Neutrophil (primary cell): ENCODE results near the gene NLRC5.

Experiments used
- H3K27ac ChIP-seq: fragments of 200-600 bp; sonication (generic); 2 replicates; pipeline ENCODE4 v1.5.1; 2016; ENCODE audit warnings: mild to moderate bottlenecking, moderate library complexity
- H3K27me3 ChIP-seq: fragments of 200-600 bp; sonication (generic); 2 replicates; pipeline ENCODE4 v1.6.0; 2016; ENCODE audit warnings: mild to moderate bottlenecking
- H3K36me3 ChIP-seq: fragments of 200-600 bp; sonication (generic); 2 replicates; pipeline ENCODE4 v1.5.1; 2017
- H3K4me1 ChIP-seq, 2 experiments: fragments of 200-600 bp in 1 of 2; sonication (generic) in 1 of 2; 1 replicate in 1 of 2; 2 replicates in 1 of 2; pipeline versions ENCODE4 v1.5.1 to v1.6.1; 2013 to 2016; ENCODE audit warnings: low read depth in 1 of 2, low read length in 1 of 2, mild to moderate bottlenecking in 1 of 2, moderate library complexity in 1 of 2; ENCODE audit not compliant: control insufficient read depth in 1 of 2, insufficient read depth in 1 of 2
- H3K4me3 ChIP-seq, 2 experiments: fragments of 200-600 bp in 1 of 2; sonication (generic) in 1 of 2; 1 replicate in 1 of 2; 2 replicates in 1 of 2; pipeline ENCODE4 v1.5.1; 2013 to 2016; ENCODE audit warnings: low read depth in 1 of 2, low read length in 1 of 2, mild to moderate bottlenecking in 1 of 2, moderate library complexity in 1 of 2
- H3K9me3 ChIP-seq: fragments of 200-600 bp; sonication (generic); 2 replicates; pipeline ENCODE4 v1.5.1; 2016
- TF ChIP-seq, protein P1 (sequence below): fragments of 200-600 bp; sonication (generic); IDR thresholded peaks from 2 replicates; pipeline ENCODE4 v1.5.1; 2016; ENCODE audit warnings: antibody characterized with exemption

Gene NLRC5

DNA sequence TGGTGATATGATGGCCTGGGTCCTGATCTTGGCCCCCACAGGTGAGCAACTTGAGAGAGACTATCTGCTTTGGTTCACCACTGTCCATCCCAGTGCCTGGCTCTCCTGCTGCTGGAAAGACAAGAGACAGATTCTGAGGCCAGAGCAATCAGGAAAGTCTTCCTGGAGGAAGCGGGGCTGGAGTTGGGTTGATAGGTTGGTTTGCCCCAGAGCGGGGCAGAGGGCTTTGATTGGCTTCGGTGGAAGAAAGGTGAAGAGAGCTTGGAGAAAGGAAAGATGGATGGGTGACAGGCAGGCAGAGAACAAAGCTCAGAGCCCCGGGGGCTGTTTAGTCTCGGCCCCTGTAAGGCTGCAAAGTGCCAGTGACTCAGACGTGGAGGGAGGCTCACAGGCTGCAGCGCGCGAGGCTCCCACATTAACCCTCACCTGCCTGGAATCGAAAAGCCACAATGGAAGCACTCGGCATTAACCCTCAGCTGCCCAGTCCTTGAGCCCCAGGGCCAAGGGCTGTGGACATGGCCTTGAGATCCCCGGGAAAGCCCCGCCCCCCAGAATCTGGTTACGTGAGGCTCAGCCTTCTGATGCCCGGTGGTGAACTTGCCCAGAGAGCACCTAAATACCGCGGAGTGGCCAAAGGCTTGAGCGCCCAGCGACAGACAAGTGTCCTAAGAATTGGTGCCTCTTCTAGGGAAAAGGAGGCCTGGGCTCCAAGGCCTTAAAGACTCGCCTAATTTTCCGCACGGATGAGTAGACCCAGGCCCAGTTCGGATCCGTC, 102.0 kb downstream of the NLRC5 start:
- Histone ChIP-seq H3K36me3 (no peaks in the 10 kb centered on the region), H3K4me3 (peak overlapping the region; percentile 79 to 84), H3K9me3 (no peaks in the 10 kb centered on the region), H3K4me1 (peaks cover 50 to 55% of the 10 kb centered on the region in 2 experiments), H3K27ac (peak overlapping the region; percentile 82), H3K27me3 (no peaks in the 10 kb centered on the region)
- TF ChIP-seq, protein P1, sequence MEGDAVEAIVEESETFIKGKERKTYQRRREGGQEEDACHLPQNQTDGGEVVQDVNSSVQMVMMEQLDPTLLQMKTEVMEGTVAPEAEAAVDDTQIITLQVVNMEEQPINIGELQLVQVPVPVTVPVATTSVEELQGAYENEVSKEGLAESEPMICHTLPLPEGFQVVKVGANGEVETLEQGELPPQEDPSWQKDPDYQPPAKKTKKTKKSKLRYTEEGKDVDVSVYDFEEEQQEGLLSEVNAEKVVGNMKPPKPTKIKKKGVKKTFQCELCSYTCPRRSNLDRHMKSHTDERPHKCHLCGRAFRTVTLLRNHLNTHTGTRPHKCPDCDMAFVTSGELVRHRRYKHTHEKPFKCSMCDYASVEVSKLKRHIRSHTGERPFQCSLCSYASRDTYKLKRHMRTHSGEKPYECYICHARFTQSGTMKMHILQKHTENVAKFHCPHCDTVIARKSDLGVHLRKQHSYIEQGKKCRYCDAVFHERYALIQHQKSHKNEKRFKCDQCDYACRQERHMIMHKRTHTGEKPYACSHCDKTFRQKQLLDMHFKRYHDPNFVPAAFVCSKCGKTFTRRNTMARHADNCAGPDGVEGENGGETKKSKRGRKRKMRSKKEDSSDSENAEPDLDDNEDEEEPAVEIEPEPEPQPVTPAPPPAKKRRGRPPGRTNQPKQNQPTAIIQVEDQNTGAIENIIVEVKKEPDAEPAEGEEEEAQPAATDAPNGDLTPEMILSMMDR, result no peak

DNA sequence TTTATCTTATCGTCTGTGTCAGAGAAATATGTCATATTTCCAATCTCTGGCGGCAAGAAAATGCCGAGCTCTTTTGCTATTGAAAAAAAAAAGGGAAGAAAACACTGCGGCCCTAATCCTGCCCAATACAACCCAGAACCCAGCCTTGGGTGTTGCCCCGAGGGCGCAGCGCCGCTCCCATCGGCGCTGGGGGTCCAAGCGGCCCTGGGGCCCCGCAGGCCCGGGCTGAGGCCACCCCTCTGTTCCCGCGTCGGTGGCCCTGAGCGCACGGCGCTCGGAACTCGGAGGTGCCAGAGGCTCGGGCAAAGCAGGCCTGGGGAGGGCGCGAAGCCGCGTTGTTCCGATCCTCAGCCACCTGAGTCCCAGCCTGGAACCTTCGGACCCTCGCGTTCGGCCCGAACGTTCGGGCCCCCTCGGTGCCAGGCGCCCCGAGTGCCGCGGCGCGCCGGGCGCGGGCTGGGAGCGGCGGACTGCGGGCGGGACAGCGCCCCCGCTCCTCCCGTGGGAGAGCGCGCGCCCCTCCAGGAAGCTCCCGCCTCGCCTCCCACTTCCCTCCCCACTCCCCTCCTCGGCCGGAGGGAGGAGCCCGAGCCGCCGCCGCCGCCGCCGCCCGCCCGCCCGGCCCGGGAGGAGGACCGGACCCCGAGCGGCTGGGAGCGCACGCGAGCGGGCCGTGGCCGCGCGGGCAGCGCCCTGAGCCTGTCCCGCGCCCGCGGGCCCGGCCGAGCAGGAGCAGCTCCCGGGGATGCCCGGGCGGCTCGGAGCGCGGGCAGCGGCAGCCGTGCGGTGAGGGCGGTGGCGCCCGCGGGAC, 102.8 kb downstream of the NLRC5 start, which contains the start of gene CPNE2:
Gene CPNE2 (plus strand): TSS at position 609 of the 811 bp plus-strand sequence. CDS start 18,160 bp downstream, outside the sequence.
- Histone ChIP-seq H3K27ac (peak within 1 kb of the TSS; percentile 82), H3K27me3 (no peaks in the 10 kb centered on the region), H3K9me3 (no peaks in the 10 kb centered on the region), H3K4me3 (peak within 1 kb of the TSS; percentile 79 to 84), H3K4me1 (peaks cover 54 to 60% of the 10 kb centered on the region in 2 experiments), H3K36me3 (peaks cover under 1% of the 10 kb centered on the region)
- TF ChIP-seq, protein P1, result no peak

DNA sequence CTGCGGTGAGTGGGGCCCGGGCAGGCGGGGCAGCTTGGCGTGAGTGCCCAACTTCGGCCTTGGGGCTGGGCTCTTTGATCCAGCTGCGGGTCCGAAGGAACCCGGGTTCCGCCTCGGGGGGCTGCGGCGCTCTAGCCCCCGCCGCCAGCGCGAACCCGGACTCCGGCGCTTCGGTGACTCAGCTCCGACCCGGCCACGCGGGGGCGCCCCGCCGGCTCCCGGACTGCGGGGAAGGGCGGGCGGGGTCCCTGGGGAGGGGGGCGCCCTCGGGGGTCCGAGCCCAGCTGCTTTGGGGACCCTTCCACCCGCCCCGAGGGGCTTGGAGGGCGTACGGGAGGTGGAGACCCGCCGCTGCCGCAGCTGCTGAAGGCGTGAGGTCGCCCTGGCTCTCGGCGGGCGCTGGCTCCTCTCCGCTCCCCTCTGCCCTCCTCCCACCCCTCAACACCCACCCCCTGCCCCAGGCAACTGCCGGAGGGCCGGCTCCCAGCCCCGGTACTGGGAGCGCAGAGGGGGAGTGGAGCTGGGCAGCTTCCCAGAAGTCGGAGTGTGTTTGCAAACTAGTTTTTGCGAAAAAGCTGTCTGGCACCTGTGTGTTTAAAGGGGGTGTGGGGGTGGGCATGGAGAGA, 103.5 kb downstream of the NLRC5 start:
- TF ChIP-seq, protein P1, result peak; percentile 59
- no peaks in the 10 kb centered on the region for H3K27me3 ChIP-seq
- H3K4me1 ChIP-seq, result peaks cover 61 to 66% of the 10 kb centered on the region in 2 experiments
- peaks cover 5% of the 10 kb centered on the region for H3K36me3 ChIP-seq
- H3K4me3 ChIP-seq, result peak overlapping the region; percentile 79 to 84
- H3K27ac ChIP-seq, result peak overlapping the region; percentile 82
- no peaks in the 10 kb centered on the region for H3K9me3 ChIP-seq

DNA sequence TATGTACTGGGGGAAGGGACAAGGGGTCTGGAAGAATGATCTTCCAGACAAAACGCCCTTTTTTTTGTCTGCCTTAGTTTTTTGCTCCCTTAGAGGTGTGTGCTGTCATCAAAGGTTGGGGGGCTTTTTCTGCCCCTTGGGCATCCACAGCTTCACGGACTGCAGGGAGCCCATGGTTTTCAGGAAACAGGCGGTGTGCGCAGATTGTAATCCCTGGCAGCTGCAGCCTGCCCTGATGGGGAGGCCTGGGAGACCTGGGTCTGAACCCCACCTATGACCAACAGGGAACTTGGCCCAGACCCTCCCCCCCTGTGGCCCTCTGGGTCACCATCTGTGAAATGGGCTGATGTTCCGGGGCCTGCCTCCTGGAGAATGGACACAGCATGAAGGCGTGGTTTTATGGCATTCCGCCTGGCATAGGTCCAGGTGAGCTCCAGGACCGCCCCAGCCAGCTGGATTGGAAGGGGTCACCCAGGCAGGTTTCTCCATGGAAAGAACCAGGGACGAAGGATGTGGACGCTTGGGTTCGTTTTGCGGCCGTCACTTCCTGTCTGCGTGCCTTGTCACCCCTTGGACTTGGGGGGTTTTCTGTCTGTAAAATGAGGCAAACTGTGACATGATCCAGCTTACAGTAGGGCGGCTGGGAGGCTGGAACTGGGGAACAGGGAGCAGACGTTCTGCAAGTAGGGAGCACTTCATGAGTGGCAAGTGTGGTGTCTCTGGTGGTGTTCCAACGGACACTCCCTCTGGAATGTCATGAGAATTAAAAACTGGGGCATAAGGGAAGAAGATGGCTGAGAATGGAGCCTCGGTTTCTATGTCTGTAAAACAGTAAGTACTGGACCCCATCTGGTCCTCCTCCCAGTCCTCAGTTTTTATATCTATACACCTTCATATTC, 104.6 kb downstream of the NLRC5 start:
- TF ChIP-seq, protein P1, result no peak
- no peaks in the 10 kb centered on the region for H3K27me3 ChIP-seq
- H3K27ac ChIP-seq, result peak overlapping the region; percentile 82
- H3K4me3 ChIP-seq, result peak overlapping the region; percentile 79 to 84
- H3K4me1 ChIP-seq, result peaks cover 69 to 71% of the 10 kb centered on the region in 2 experiments
- peaks cover 5% of the 10 kb centered on the region for H3K36me3 ChIP-seq
- H3K9me3 ChIP-seq, result no peaks in the 10 kb centered on the region
